ENCODE measurements around the gene SH2B3.
"Not testable (repeated sequence)": the region's sequence is repeated elsewhere in the genome, so short reads cannot be mapped to it uniquely, and the experiment has no call there.

The SH2B3 gene

GRCh38 chr12:111387747-111388323 lies 17.9 kb upstream of the SH2B3 start:
- peak; percentile 32 for DNase-seq

- peak; percentile 58 for DNase-seq
These were observed 16.1 kb upstream of the SH2B3 start for GRCh38 chr12:111389635-111390034.

GRCh38 chr12:111390910-111391309 lies 14.8 kb upstream of the SH2B3 start:
- no peak for DNase-seq

- no peak for DNase-seq
These were observed 11.9 kb upstream of the SH2B3 start for GRCh38 chr12:111393700-111394300.

- DNase-seq: no peak
These were observed 11.2 kb upstream of the SH2B3 start for GRCh38 chr12:111394480-111394879.

GRCh38 chr12:111395336-111396187 lies 10.2 kb upstream of the SH2B3 start:
- no peak for DNase-seq

GRCh38 chr12:111396271-111396670 lies 9.5 kb upstream of the SH2B3 start:
- DNase-seq: peak; percentile 35

- peak; percentile 92 for DNase-seq
These were observed 8.8 kb upstream of the SH2B3 start for GRCh38 chr12:111396726-111397445.

- DNase-seq: no peak
These were observed 7.2 kb upstream of the SH2B3 start for GRCh38 chr12:111398530-111398929.

GRCh38 chr12:111399741-111400404 lies 5.8 kb upstream of the SH2B3 start:
- not testable (repeated sequence) for DNase-seq

- no peak for DNase-seq
These were observed 4.5 kb upstream of the SH2B3 start for GRCh38 chr12:111401167-111401605.

- DNase-seq: not testable (repeated sequence)
These were observed 3.3 kb upstream of the SH2B3 start for GRCh38 chr12:111402490-111402824.

- DNase-seq: peak; percentile 36
These were observed 1.2 kb upstream of the SH2B3 start for GRCh38 chr12:111404362-111405148.

GRCh38 chr12:111405149-111405858 lies 419 bp upstream of the SH2B3 start:
- DNase-seq: peak; percentile 92

GRCh38 chr12:111406474-111407376 lies 1.0 kb downstream of the SH2B3 start:
- DNase-seq: peak; percentile 23

- no peak for DNase-seq
These were observed 1.8 kb downstream of the SH2B3 start for GRCh38 chr12:111407377-111408115.

GRCh38 chr12:111408116-111408440 lies 2.4 kb downstream of the SH2B3 start:
- no peak for DNase-seq

- no peak for DNase-seq
These were observed 3.1 kb downstream of the SH2B3 start for GRCh38 chr12:111408686-111409402.

- no peak for DNase-seq
These were observed 3.7 kb downstream of the SH2B3 start for GRCh38 chr12:111409403-111409779.
